H1 (cell line): ENCODE measurements around the gene MDM4. TPM values are rescaled to one million over a fixed set of nuclear protein-coding genes. Genes with fewer than 3 reads are reported as not detected.

Source experiments
- CTCF ChIA-PET: fragments of 300-600 bp; sonication (Branson Sonifier 250); formaldehyde crosslinking; loops from one replicate; lab custom pipeline; 2021; ENCODE audit not compliant: partially characterized antibody; lab: Charles Lee
- POLR2A ChIA-PET: fragments of 300-600 bp; sonication (Branson Sonifier 250); formaldehyde crosslinking; loops from one replicate; lab custom pipeline; 2021; ENCODE audit warnings: inconsistent platforms; ENCODE audit not compliant: partially characterized antibody; lab: Charles Lee
- DNase-seq, 2 experiments: peaks; one replicate each; pipeline versions ENCODE4 v3.0.0 to v3.0.0-alpha.2; 2010 to 2022; ENCODE audit warnings: low spot score in 2 of 2, low read depth in 1 of 2, mixed read lengths in 1 of 2
- FAIRE-seq: peaks from 2 replicates; lab custom pipeline; 2011; peaks lifted over from hg19 to GRCh38; lab: Jason Lieb, UNC
- H2AFZ ChIP-seq: 2 replicates; pipeline ENCODE4 v1.8.1; 2012; ENCODE audit warnings: low read length, inconsistent platforms
- H2AK5ac ChIP-seq: 2 replicates; pipeline ENCODE4 v1.6.1; 2013; ENCODE audit warnings: low read depth, low read length
- H2BK120ac ChIP-seq: replicated peaks from 2 replicates; pipeline ENCODE3; 2013; ENCODE audit warnings: low read depth, low read length, inconsistent platforms
- H2BK12ac ChIP-seq: 2 replicates; pipeline ENCODE4 v1.6.1; 2013; ENCODE audit warnings: low read depth, low read length
- H2BK15ac ChIP-seq: 2 replicates; pipeline ENCODE4 v1.6.1; 2013; ENCODE audit warnings: low read length
- H2BK20ac ChIP-seq: 2 replicates; pipeline ENCODE4 v1.6.1; 2013; ENCODE audit warnings: low read length
- H2BK5ac ChIP-seq: 2 replicates; pipeline ENCODE4 v1.6.1; 2013; ENCODE audit warnings: low read depth, low read length
- H3K14ac ChIP-seq: 2 replicates; pipeline ENCODE4 v1.6.1; 2013; ENCODE audit warnings: inconsistent platforms; ENCODE audit not compliant: insufficient read length
- H3K18ac ChIP-seq: 2 replicates; pipeline ENCODE4 v1.6.1; 2013; ENCODE audit warnings: low read length; ENCODE audit errors: extremely low read depth
- H3K23ac ChIP-seq: 2 replicates; pipeline ENCODE4 v1.6.1; 2013; ENCODE audit warnings: inconsistent platforms; ENCODE audit not compliant: insufficient read length
- H3K23me2 ChIP-seq: 2 replicates; pipeline ENCODE4 v1.6.1; 2013; ENCODE audit warnings: low read depth, low read length
- H3K27ac ChIP-seq: 2 replicates; pipeline ENCODE4 v1.6.1; 2011; ENCODE audit warnings: low read depth, low read length, inconsistent platforms
- H3K27me3 ChIP-seq, 4 experiments: replicated peaks in 1 of 4; 1 replicate in 1 of 4; 2 replicates in 3 of 4; pipeline versions ENCODE4 v1.6.1 to v1.8.1; 2011 to 2013; ENCODE audit warnings: low read length in 3 of 4, mild to moderate bottlenecking in 3 of 4, inconsistent platforms in 2 of 4, mixed read lengths in 2 of 4, moderate library complexity in 1 of 4; ENCODE audit not compliant: control insufficient read depth in 3 of 4, insufficient read depth in 3 of 4; ENCODE audit errors: extremely low read depth in 1 of 4
- H3K36me3 ChIP-seq, 4 experiments: 2 replicates each; pipeline versions ENCODE4 v1.6.1 to v1.8.1; 2011 to 2013; ENCODE audit warnings: mild to moderate bottlenecking in 4 of 4, low read length in 3 of 4, moderate library complexity in 2 of 4, control low read depth in 1 of 4, inconsistent platforms in 1 of 4; ENCODE audit not compliant: insufficient read depth in 4 of 4, control insufficient read depth in 2 of 4
- H3K4ac ChIP-seq: replicated peaks from 2 replicates; pipeline ENCODE3; 2013; ENCODE audit warnings: low read length, low read depth, mixed read lengths, inconsistent platforms; ENCODE audit not compliant: insufficient read length
- H3K4me1 ChIP-seq, 4 experiments: replicated peaks in 1 of 4; 1 replicate in 1 of 4; 2 replicates in 3 of 4; pipeline versions ENCODE4 v1.6.1 to v1.8.1; 2011 to 2013; ENCODE audit warnings: low read length in 3 of 4, inconsistent platforms in 2 of 4, mixed read lengths in 1 of 4; ENCODE audit not compliant: insufficient read depth in 4 of 4, control insufficient read depth in 3 of 4
- H3K4me2 ChIP-seq, 2 experiments: 2 replicates each; pipeline versions ENCODE4 v1.6.1 to v1.8.1; 2011 to 2013; ENCODE audit warnings: low read depth in 2 of 2, low read length in 2 of 2, control low read depth in 1 of 2, inconsistent platforms in 1 of 2, mild to moderate bottlenecking in 1 of 2; ENCODE audit not compliant: insufficient read depth in 1 of 2
- H3K4me3 ChIP-seq, 4 experiments: fragments of 200-600, 300-600 bp in 1 of 4; sonication (generic), shearing (Covaris generic), sonication (Bioruptor Twin) in 1 of 4; 2 replicates each; pipeline versions ENCODE4 v1.5.1 to v1.8.1; 2011 to 2016; ENCODE audit warnings: low read length in 4 of 4, low read depth in 3 of 4, control low read depth in 2 of 4, inconsistent platforms in 2 of 4, mild to moderate bottlenecking in 2 of 4, mixed read lengths in 1 of 4, moderate library complexity in 1 of 4; ENCODE audit not compliant: insufficient read depth in 2 of 4; ENCODE audit errors: extremely low read depth in 1 of 4
- H3K56ac ChIP-seq: replicated peaks from 2 replicates; pipeline ENCODE3; 2013; ENCODE audit warnings: low read depth, mild to moderate bottlenecking, mixed read lengths, low read length, inconsistent platforms; ENCODE audit not compliant: insufficient read length
- H3K79me1 ChIP-seq: 2 replicates; pipeline ENCODE4 v1.6.1; 2013; ENCODE audit warnings: low read depth, low read length, control low read depth
- H3K79me2 ChIP-seq, 2 experiments: 2 replicates each; pipeline versions ENCODE4 v1.6.1 to v1.8.1; 2012 to 2013; ENCODE audit warnings: low read length in 2 of 2, mild to moderate bottlenecking in 2 of 2, inconsistent platforms in 1 of 2; ENCODE audit not compliant: insufficient read depth in 2 of 2, control insufficient read depth in 1 of 2
- H3K9ac ChIP-seq, 4 experiments: replicated peaks in 1 of 4; 1 replicate in 1 of 4; 2 replicates in 3 of 4; pipeline versions ENCODE4 v1.6.1 to v1.8.1; 2011 to 2013; ENCODE audit warnings: low read depth in 3 of 4, low read length in 3 of 4, control low read depth in 2 of 4, mild to moderate bottlenecking in 2 of 4, moderate library complexity in 2 of 4, inconsistent platforms in 1 of 4; ENCODE audit errors: extremely low read depth in 1 of 4
- H3K9me3 ChIP-seq, 2 experiments: 2 replicates each; pipeline versions ENCODE4 v1.6.1 to v1.8.1; 2012 to 2013; ENCODE audit warnings: mild to moderate bottlenecking in 2 of 2, moderate library complexity in 2 of 2, control low read depth in 1 of 2, inconsistent platforms in 1 of 2, low read depth in 1 of 2, low read length in 1 of 2, mixed read lengths in 1 of 2; ENCODE audit not compliant: insufficient read depth in 2 of 2
- H4K20me1 ChIP-seq, 2 experiments: replicated peaks in 1 of 2; 2 replicates each; pipeline versions ENCODE3 to v1.8.1; 2011 to 2013; ENCODE audit warnings: inconsistent platforms in 2 of 2, low read length in 2 of 2, mild to moderate bottlenecking in 1 of 2; ENCODE audit not compliant: insufficient read depth in 2 of 2, control insufficient read depth in 1 of 2
- H4K5ac ChIP-seq: 2 replicates; pipeline ENCODE4 v1.6.1; 2013; ENCODE audit warnings: low read length, low read depth, mixed read lengths, inconsistent platforms; ENCODE audit not compliant: insufficient read length
- H4K8ac ChIP-seq: 2 replicates; pipeline ENCODE4 v1.8.0; 2013; ENCODE audit warnings: mild to moderate bottlenecking, moderate library complexity, low read length, inconsistent platforms; ENCODE audit not compliant: insufficient read depth; ENCODE audit errors: extremely low read depth
- H4K91ac ChIP-seq: replicated peaks from 2 replicates; pipeline ENCODE3; 2013; ENCODE audit warnings: low read length, mixed read lengths, inconsistent platforms; ENCODE audit not compliant: insufficient read length
- ASH2L ChIP-seq: fragments of 200-600, 300-600 bp; sonication (generic); IDR thresholded peaks from one replicate; pipeline ENCODE4 v1.7.1; 2017; ENCODE audit warnings: low read length
- CEBPB ChIP-seq: IDR thresholded peaks from 2 replicates; pipeline ENCODE4 v1.6.1; 2012; ENCODE audit warnings: low read depth, low read length
- CHD2 ChIP-seq: IDR thresholded peaks from 2 replicates; pipeline ENCODE4 v1.6.1; 2012; ENCODE audit warnings: low read length, improper control_type of control experiment
- EZH2 ChIP-seq: fragments of 200-600 bp; sonication (generic); IDR thresholded peaks from 2 replicates; pipeline ENCODE4 v1.7.1; 2012; ENCODE audit warnings: low read depth, mild to moderate bottlenecking, moderate library complexity, low read length, inconsistent platforms; ENCODE audit not compliant: severe bottlenecking
- NRF1 ChIP-seq: IDR thresholded peaks from 2 replicates; pipeline ENCODE4 v1.6.1; 2011; ENCODE audit warnings: mild to moderate bottlenecking, low read depth, low read length, improper control_type of control experiment
- RAD21 ChIP-seq, 2 experiments: IDR thresholded peaks in 1 of 2; conservative IDR thresholded peaks in 1 of 2; 2 replicates each; pipeline ENCODE4 v1.6.1; 2011; ENCODE audit warnings: low read depth in 2 of 2, low read length in 2 of 2, improper control_type of control experiment in 1 of 2, inconsistent platforms in 1 of 2, mild to moderate bottlenecking in 1 of 2, moderate library complexity in 1 of 2
- SP1 ChIP-seq: IDR thresholded peaks from 2 replicates; pipeline ENCODE4 v1.6.1; 2011; ENCODE audit warnings: low read depth, low read length
- SP2 ChIP-seq: IDR thresholded peaks from 2 replicates; pipeline ENCODE4 v1.6.1; 2012; ENCODE audit warnings: mild to moderate bottlenecking, low read length, inconsistent platforms
- SP4 ChIP-seq: IDR thresholded peaks from 2 replicates; pipeline ENCODE4 v1.6.1; 2012; ENCODE audit warnings: low read length, inconsistent platforms
- YY1 ChIP-seq: IDR thresholded peaks from 2 replicates; pipeline ENCODE4 v1.6.1; 2011; ENCODE audit warnings: low read depth, mild to moderate bottlenecking, low read length
- WGBS, 2 experiments: shearing (Covaris generic) in 1 of 2; methylation state at CpG; one replicate each; pipeline versions ENCODE4 v1.1.6 to v1.1.7; 2013 to 2015; ENCODE audit warnings: low lambda C conversion rate in 2 of 2, mixed read lengths in 2 of 2, inconsistent platforms in 1 of 2, low coverage in 1 of 2, missing lambda C conversion rate in 1 of 2; ENCODE audit not compliant: insufficient replicate concordance in 2 of 2, insufficient coverage in 1 of 2, insufficient read length in 1 of 2; ENCODE audit errors: extremely low coverage in 1 of 2, missing lambda C conversion rate in 1 of 2; 5-methylcytosine and 5-hydroxymethylcytosine counted together
- polyA plus RNA-seq, 7 experiments: library from polyadenylated mRNA; depleted of rRNA in 3 of 7; stranded (reverse) in 5 of 7; unstranded in 2 of 7; fragments of >200 nt in 5 of 7; fragments of 200-250 nt in 2 of 7; gene quantifications; 1 replicate in 5 of 7; 2 replicates in 1 of 7; 4 replicates in 1 of 7; pipeline versions ENCODE4 v1.2.1 to v1.2.3, GENCODE V29; 2011 to 2013; ENCODE audit warnings: missing spikeins in 2 of 7, mixed read lengths in 2 of 7
- total RNA-seq: library from RNA; stranded (reverse); fragmentation: NEBNext Ultra II Directional; extraction: Animal tissue kit (Norgen Biotek cat#: 25700); gene quantifications from 2 replicates; pipeline ENCODE4 v1.2.1, GENCODE V29; 2021
- TF ChIP-seq, protein P1 (sequence below): IDR thresholded peaks from 2 replicates; pipeline ENCODE4 v1.6.1; 2012; ENCODE audit warnings: inconsistent platforms

The MDM4 gene
- total and polyA plus RNA-seq, 2 of the 8 experiments (the other 6 are each of a cell fraction or from before 2014, with no cell fraction given) = 10.8 to 84.9 TPM

GRCh38 chr1:204575221-204576190, 59.3 kb downstream of the MDM4 start:
- 77% methylated on average over 13 of the region's 13 CpGs; no CpG with 5 or more reads in 1 of the 2 experiments for WGBS, 2 experiments
- Histone ChIP-seq H3K36me3 (no peaks in the 10 kb centered on the region), H3K23ac (no peak overlapping the region), H3K18ac (peak overlapping the region; percentile 53), H3K23me2 (no peaks in the 10 kb centered on the region), H3K9ac (no peak overlapping the region), H2BK12ac (peak overlapping the region; percentile 80; the same call in 1 of the 2 replicates), H2AK5ac (peak overlapping the region; percentile 87; the same call in 1 of the 2 replicates), H3K56ac (no peak overlapping the region), H3K9me3 (no peaks in the 10 kb centered on the region), H4K8ac (no peak overlapping the region), H3K14ac (no peak overlapping the region), H2AFZ (no peak overlapping the region), H2BK15ac (peak overlapping the region; percentile 75; the same call in 1 of the 2 replicates), H4K91ac (peak overlapping the region; percentile 54), H4K20me1 (peaks cover 0 to 4% of the 10 kb centered on the region in 2 experiments), H2BK20ac (peak overlapping the region; percentile 92), H3K27me3 (peaks cover 0 to 12% (median 4%) of the 10 kb centered on the region in 4 experiments; a peak in 3 of 7 replicates), H3K4me1 (peaks cover 30 to 58% (median 40%) of the 10 kb centered on the region in 4 experiments), H4K5ac (peak overlapping the region; percentile 0), H2BK5ac (peak overlapping the region; percentile 74; the same call in 1 of the 2 replicates), H3K4ac (no peak overlapping the region), H2BK120ac (no peak overlapping the region), H3K4me3 (peak overlapping the region in 3 of 4 experiments; percentile 7 to 30 (median 23); a peak in 3 of 8 replicates), H3K27ac (no peak overlapping the region), H3K79me2 (no peaks in the 10 kb centered on the region), H3K79me1 (no peaks in the 10 kb centered on the region), H3K4me2 (peak overlapping the region; percentile 55 to 64)
- DNase-seq = no peak
- ChIA-PET POLR2A (interaction anchor here (1.0 to 2.2 kb wide), 7 partner anchors 11 to 188 kb away, joined by 3 to 9 read pairs (median 5); partner anchors contain the start of gene MDM4), CTCF (interaction anchor here (0.9 to 28.0 kb wide), 12 partner anchors 8 to 233 kb away, joined by 3 to 397 read pairs (median 8); no protein-coding TSS in a partner anchor)
- no peak for FAIRE-seq
- TF ChIP-seq NRF1 = no peak
- TF ChIP-seq SP2 = no peak
- no peak for TF ChIP-seq SP1
- no peak for TF ChIP-seq ASH2L
- TF ChIP-seq, protein P1, sequence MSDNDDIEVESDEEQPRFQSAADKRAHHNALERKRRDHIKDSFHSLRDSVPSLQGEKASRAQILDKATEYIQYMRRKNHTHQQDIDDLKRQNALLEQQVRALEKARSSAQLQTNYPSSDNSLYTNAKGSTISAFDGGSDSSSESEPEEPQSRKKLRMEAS = no peak
- no peak for TF ChIP-seq YY1
- no peak for TF ChIP-seq CHD2
- TF ChIP-seq EZH2 = no peak
- no peak for TF ChIP-seq SP4
- TF ChIP-seq CEBPB = no peak
- TF ChIP-seq RAD21 (IDR thresholded peaks at IDR 0.05 in 1 of 2, conservative IDR thresholded peaks at IDR 0.05 in 1 of 2; ENCODE audit: low read depth in 2 of 2, low read length in 2 of 2) = no peak
